Measurements from ENCODE around the gene ELMOD3. TPM values are rescaled to one million over a fixed set of nuclear protein-coding genes. Genes with fewer than 3 reads are reported as not detected.
A peak's percentile ranks its signal among the peaks of the same experiment; 100 is the strongest.
"Not testable (repeated sequence)": the region's sequence is repeated elsewhere in the genome, so short reads cannot be mapped to it uniquely, and the experiment has no call there.

The ELMOD3 gene
- total RNA-seq, 2 experiments from 2014 or later, result 9.8 to 11.3 TPM

DNA sequence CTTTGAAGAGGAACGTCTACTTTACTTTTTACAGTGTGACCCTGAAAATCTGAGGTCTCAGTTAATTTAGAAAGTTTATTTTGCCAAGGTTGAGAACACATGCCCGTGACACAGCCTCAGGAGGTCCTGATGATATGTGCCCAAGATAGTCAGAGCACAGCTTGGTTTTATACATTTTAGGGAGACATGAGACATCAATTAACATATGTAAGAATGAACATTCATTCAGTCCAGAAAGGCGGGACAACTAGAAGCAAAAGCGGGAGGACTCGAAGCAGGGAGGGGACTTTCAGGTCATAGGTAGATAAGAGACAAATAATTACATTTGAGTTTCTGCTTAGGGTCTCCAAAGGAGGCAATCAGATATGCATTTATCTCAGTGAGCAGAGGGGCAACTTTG is 23.7 kb downstream of the ELMOD3 start:
- Mint-ChIP-seq H3K36me3 (peaks cover 40% of the 10 kb centered on the region), H3K9me3 (no peaks in the 10 kb centered on the region), H3K4me1 (no peaks in the 10 kb centered on the region), H3K27me3 (no peaks in the 10 kb centered on the region), H3K27ac (no peak overlapping the region), H3K4me3 (no peak overlapping the region)
- DNase-seq, result no peak

DNA sequence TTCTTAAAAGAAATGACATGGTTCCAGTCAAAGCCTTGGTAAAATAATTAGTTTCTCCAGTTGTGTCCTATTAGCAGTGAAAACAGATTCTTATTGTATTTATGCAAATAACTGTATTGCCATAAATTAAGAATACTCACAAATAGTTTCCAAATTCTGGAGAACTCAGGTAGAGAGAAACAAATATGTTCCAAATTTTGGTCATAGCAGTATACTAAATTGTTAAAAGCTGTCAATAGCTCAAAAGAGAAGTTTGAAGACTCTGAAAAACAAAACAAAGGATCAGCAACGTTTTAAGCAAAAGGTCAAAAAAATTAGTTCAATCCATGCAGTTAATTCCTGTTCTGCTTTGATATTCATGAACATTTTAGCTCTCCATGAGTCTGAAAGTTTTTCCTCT is 25.5 kb downstream of the ELMOD3 start:
- no peak overlapping the region for H3K27ac Mint-ChIP-seq

DNA sequence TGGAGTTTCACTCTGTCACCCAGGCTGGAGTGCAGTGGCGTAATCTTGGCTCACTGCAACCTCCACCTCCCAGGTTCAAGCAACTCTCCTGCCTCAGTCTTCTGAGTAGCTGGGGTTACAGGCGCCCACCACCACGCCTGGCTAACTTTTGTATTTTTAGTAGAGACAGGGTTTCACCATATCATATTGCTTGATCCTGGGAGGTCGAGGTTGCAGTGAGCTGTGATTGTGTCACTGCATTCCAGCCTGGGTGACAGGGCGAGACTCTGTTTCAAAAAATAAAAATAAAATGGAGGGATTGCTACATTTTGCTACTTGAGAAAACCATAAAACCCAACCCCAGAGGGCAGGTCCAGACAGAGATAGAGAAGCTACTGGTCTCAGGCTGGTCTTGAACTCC is 28.6 kb downstream of the ELMOD3 start:
- H3K36me3 Mint-ChIP-seq, result peaks cover 27% of the 10 kb centered on the region
- not testable (repeated sequence) for DNase-seq, H3K4me3 Mint-ChIP-seq, H3K27ac Mint-ChIP-seq, H3K4me1 Mint-ChIP-seq, H3K27me3 Mint-ChIP-seq, H3K9me3 Mint-ChIP-seq

More for the DNA sequence above, 25.5 kb downstream of the ELMOD3 start:
- Mint-ChIP-seq H3K4me1 (peaks cover 2% of the 10 kb centered on the region), H3K27me3 (no peaks in the 10 kb centered on the region), H3K9me3 (no peaks in the 10 kb centered on the region), H3K36me3 (peaks cover 37% of the 10 kb centered on the region), H3K4me3 (no peak overlapping the region)
- no peak for DNase-seq

DNA sequence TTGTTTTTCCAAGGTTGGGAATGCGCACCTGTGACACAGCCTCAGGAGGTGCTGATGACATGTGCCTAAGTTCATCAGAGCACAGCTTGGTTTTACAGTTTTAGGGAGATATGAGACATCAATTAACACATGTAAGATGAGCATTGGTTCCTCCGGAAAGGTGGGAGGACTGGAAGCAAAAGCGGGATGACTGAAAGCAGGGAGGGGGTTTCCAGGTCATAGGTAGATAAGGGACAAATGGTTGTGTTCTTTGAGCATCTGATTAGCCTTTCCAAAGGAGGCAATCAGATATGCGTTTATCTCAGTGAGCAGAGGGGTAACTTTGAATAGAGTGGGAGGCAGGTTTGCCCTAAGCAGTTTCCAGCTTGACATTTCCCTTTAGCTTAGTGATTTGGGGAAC is 29.3 kb downstream of the ELMOD3 start:
- DNase-seq, result no peak
- H3K4me1 Mint-ChIP-seq, result peaks cover 4% of the 10 kb centered on the region
- H3K27me3 Mint-ChIP-seq, result no peaks in the 10 kb centered on the region
- no peak overlapping the region for H3K4me3 Mint-ChIP-seq
- no peak overlapping the region for H3K27ac Mint-ChIP-seq
- H3K9me3 Mint-ChIP-seq, result no peaks in the 10 kb centered on the region
- H3K36me3 Mint-ChIP-seq, result peaks cover 20% of the 10 kb centered on the region

DNA sequence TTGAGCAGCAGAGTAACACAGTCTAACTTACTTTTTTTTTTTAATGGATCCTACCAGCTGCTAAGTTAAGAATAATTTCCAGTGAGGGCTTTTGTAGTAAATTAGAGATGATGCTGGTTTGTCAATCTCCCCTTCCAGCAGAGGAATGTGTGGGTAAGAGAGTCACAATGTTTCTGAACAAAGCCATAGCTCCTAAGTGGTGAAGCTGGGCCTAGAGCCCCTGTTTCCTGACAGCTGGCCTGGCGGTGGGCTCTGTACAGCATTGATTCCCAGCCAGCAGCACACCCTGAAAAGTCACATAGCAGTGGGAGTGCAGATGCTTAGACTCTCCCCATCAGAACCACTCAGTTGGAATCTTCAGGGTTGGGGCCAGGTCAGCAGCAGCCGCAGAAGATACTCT is 31.2 kb downstream of the ELMOD3 start:
- DNase-seq, result no peak
- Mint-ChIP-seq H3K36me3 (peaks cover 2% of the 10 kb centered on the region), H3K4me1 (peaks cover 4% of the 10 kb centered on the region), H3K4me3 (no peak overlapping the region), H3K27ac (no peak overlapping the region), H3K27me3 (no peaks in the 10 kb centered on the region), H3K9me3 (no peaks in the 10 kb centered on the region)

DNA sequence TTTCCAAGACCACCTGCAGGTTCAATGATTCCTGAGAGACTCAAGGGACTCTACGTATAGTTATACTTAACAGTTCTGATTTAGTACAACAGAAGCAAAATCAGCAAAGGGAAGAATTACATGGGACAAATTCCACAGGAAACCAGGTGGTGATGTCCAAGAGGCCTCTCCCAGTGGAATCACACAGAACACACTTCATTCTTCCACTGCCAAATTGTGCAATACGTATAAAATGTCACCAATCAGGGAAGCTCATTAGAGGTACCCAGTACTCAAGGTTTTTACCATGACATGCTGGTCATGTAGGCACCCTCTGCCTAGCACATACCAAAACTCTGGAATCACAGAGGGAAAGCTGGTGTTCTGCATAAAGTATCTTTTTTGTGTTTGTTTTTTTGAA is 33.2 kb downstream of the ELMOD3 start:
- no peaks in the 10 kb centered on the region for H3K36me3 Mint-ChIP-seq
- no peak for DNase-seq
- H3K9me3 Mint-ChIP-seq, result no peaks in the 10 kb centered on the region
- peaks cover 8% of the 10 kb centered on the region for H3K4me1 Mint-ChIP-seq
- no peak overlapping the region for H3K4me3 Mint-ChIP-seq
- H3K27ac Mint-ChIP-seq, result no peak overlapping the region
- H3K27me3 Mint-ChIP-seq, result no peaks in the 10 kb centered on the region

DNA sequence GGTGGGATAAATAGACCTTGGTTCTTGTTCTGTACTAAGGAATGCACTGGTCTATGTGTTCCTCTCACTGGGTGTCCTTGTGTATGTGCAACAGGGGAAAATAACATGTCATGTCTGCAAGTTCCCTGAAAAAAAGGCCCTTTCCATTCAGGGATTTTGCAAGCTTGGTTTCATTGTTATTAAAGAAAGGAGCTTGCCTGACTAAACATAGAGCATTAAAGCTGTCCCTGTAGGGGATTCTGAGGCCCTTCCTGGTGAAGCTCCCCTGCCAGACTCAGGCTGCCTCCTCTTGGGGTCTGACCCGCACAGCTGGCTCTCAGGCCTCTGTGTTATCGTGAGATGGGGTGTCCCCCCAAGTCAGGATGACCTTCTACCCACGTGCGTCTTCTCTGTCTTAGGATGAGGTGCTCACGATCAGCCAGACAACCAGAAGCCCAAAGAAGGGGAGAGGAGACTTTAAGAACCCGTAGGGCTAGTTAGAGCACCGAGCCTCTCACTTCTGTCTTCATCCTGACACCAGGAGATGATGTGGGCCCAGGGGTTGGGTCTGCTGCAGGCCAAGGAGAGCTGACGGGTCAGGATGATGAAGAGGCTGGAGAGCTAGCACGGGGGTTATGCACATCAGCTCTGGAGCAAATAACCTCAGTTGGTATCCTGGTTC is 34.4 kb downstream of the ELMOD3 start:
- no peak for DNase-seq
- Mint-ChIP-seq H3K4me3 (no peak overlapping the region), H3K27ac (no peak overlapping the region), H3K4me1 (peaks cover 9% of the 10 kb centered on the region), H3K36me3 (no peaks in the 10 kb centered on the region), H3K27me3 (no peaks in the 10 kb centered on the region), H3K9me3 (no peaks in the 10 kb centered on the region)

DNA sequence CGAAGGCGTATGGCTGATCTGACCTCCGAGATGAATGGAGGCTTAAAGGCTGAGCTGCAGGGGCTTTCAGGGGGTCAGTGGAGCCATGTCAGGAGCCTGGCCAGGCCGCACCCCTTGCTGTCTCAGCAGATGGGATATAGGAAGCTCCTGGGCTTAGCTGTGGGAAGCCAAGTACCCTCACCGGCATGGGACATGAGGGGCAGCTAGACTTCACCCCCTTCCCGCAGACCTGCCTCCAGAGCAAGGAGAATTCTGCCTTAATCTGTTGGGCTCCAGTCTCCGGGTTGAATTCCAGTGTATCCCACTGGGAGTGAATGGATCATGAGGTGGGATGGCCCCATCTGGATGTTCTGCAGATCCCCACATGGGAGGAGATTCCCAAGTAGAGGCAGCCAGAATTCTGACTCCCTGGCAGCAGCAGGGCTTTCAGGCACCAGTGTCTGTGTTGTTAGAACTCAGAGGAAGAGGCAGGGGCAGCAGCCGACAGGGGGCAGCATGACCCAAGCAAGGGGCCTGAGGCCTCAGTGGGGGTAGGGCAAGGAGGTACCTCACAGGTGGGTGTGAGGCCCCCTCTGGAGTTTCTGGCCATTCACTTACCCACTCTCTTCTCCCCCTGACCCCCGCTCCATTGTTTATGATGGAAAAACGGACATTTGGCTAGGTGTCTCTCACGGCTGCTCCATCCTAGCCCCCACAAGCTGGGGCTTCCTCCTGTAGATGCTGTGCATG is 36.5 kb downstream of the ELMOD3 start:
- H3K36me3 Mint-ChIP-seq, result no peaks in the 10 kb centered on the region
- peaks cover 5% of the 10 kb centered on the region for H3K4me1 Mint-ChIP-seq
- peak; percentile 68 for DNase-seq
- H3K27me3 Mint-ChIP-seq, result no peaks in the 10 kb centered on the region
- no peak overlapping the region for H3K4me3 Mint-ChIP-seq
- H3K9me3 Mint-ChIP-seq, result no peaks in the 10 kb centered on the region
- no peak overlapping the region for H3K27ac Mint-ChIP-seq

DNA sequence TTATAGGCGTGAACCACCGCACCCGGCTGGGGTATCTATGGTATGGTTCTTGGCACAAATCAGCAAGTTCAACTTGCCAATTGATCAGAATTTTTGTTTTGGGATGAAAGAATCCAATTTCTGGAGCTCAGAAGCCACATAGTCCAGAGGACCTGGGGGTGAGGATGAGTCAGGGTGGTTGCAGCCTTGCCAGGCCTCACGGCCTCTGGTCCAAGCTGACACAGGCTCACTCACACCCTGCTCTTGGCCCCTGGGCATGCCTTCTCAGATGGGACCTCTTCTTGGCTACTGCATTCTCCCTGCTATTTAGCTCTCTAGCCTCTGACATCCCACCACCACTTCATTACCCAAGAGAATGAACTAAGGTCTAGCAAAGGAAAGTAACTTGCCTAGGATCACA is 39.3 kb downstream of the ELMOD3 start:
- no peak overlapping the region for H3K4me3 Mint-ChIP-seq
- H3K27me3 Mint-ChIP-seq, result no peaks in the 10 kb centered on the region
- no peak for DNase-seq
- H3K27ac Mint-ChIP-seq, result no peak overlapping the region
- H3K9me3 Mint-ChIP-seq, result no peaks in the 10 kb centered on the region
- no peaks in the 10 kb centered on the region for H3K36me3 Mint-ChIP-seq
- peaks cover 12% of the 10 kb centered on the region for H3K4me1 Mint-ChIP-seq

DNA sequence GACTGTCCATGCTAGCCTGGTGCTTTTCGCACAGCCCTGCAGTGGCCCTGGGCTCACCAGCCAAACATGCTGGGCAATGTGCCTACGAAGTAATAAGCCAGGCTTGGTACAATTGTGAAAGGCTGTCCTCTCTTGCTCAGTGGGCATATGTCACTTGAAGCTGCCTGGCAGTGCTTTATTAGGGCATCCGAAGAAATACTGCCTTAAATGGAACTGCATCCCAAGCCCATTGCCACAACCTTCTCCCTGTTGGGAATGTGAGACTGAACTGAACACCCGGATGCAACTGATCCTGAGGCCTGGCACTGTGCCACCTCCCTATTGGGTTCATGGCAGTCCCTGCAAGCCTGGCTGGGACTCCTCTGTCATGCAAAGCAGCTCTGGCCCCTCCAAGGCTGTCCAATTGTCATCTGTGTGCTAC is 39.7 kb downstream of the ELMOD3 start:
- no peak for DNase-seq
- no peaks in the 10 kb centered on the region for H3K27me3 Mint-ChIP-seq
- no peak overlapping the region for H3K4me3 Mint-ChIP-seq
- peaks cover 12% of the 10 kb centered on the region for H3K4me1 Mint-ChIP-seq
- H3K27ac Mint-ChIP-seq, result no peak overlapping the region
- H3K9me3 Mint-ChIP-seq, result no peaks in the 10 kb centered on the region
- no peaks in the 10 kb centered on the region for H3K36me3 Mint-ChIP-seq

DNA sequence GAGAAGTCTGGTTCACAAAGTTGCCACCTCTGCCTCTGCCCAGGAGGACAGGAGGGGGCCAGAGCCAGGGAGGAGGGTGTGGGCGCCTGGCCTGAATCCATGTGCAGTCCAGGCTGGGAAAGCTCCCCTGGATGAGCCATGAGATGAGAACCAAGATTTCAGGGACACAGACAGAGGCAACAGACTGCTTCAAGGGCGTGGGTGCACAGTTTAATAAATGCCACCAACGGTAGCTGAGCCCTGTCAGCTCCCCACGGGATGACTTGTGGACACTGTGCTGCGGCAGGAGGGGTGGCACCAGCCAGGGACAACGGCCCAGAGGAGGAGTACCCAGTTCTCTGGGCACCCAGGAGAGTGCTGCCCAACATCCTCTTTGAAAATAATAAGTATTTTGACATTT is 40.4 kb downstream of the ELMOD3 start:
- Mint-ChIP-seq H3K27ac (no peak overlapping the region), H3K27me3 (no peaks in the 10 kb centered on the region)

DNA sequence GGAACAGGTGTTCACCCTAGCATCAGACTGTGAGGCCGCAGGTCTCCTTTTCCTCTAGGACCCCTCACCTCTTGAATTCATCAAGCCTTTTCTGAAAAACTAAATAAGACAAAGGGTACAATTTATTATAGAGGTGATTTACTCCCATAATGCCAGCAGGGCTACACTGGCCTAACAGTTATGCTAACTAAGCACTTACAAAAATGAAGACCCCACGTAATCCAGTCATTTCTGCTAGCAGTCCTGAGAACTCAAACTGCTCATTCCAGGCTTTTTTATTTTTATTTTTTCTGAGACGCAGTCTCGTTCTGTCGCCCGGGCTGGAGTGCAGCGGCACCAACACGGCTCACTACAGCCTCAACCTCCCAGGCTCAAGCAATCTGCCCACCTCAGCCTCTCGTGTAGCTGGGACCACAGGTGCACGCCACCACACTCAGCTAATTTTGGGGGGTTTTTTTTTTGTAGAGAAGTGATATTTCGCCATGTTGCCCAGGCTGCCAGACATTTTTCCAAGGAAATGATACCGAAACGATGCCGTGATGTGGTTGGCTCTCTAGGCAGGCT is 41.4 kb downstream of the ELMOD3 start:
- H3K36me3 Mint-ChIP-seq, result no peaks in the 10 kb centered on the region
- no peak overlapping the region for H3K4me3 Mint-ChIP-seq
- no peak for DNase-seq
- no peaks in the 10 kb centered on the region for H3K9me3 Mint-ChIP-seq
- no peak overlapping the region for H3K27ac Mint-ChIP-seq
- no peaks in the 10 kb centered on the region for H3K27me3 Mint-ChIP-seq
- peaks cover 12% of the 10 kb centered on the region for H3K4me1 Mint-ChIP-seq

More for the DNA sequence above, 40.4 kb downstream of the ELMOD3 start:
- H3K9me3 Mint-ChIP-seq, result no peaks in the 10 kb centered on the region
- no peaks in the 10 kb centered on the region for H3K36me3 Mint-ChIP-seq
- H3K4me3 Mint-ChIP-seq, result no peak overlapping the region
- H3K4me1 Mint-ChIP-seq, result peaks cover 12% of the 10 kb centered on the region
- DNase-seq, result no peak

DNA sequence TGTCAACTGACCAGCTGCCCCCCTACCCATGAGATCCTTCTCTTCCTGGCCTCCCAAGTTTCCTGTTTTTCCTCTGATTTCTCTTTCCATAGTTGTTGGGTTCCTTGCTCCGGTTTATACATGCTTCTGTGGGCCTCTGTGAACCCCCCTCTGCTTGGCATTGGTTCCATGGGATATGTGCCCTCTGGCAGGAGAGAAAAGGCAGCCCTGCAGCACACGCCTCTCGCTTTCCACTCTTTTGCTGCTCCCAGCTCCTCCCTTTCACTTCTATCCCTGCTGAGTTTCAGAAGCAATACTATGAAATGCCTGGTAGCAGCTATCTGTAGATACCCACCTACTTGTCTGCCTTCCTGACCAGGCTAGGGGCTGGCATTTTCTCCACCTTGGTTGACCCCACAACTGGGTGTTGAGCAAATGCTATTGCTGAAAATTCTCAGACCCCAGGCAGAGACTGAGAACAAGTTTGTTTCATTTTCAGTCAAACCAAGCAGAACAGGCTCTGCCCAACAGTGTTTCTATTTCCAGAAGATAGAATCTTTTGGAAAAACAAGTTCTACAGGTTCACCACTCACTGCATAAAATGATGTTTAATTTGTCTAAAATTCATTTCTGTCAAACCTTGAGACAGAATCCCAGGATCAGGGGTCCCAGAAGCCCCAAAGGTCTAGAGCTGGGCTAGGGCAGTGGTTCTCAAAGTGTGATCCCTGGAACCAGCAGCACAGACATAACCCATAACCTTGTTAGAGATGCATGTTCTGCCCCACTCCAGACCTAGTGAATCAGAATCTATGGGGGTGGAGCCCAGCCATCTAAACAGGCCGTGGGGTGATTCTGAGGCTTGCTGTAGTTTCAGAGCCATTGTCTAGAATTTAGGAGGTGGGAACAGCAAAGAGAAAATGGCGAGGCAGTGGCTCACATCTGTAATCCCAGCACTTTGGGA is 42.2 kb downstream of the ELMOD3 start:
- no peak for DNase-seq
- Mint-ChIP-seq H3K9me3 (no peaks in the 10 kb centered on the region), H3K36me3 (no peaks in the 10 kb centered on the region), H3K4me1 (peaks cover 12% of the 10 kb centered on the region), H3K4me3 (no peak overlapping the region), H3K27me3 (no peaks in the 10 kb centered on the region), H3K27ac (peak overlapping the region; percentile 58)

DNA sequence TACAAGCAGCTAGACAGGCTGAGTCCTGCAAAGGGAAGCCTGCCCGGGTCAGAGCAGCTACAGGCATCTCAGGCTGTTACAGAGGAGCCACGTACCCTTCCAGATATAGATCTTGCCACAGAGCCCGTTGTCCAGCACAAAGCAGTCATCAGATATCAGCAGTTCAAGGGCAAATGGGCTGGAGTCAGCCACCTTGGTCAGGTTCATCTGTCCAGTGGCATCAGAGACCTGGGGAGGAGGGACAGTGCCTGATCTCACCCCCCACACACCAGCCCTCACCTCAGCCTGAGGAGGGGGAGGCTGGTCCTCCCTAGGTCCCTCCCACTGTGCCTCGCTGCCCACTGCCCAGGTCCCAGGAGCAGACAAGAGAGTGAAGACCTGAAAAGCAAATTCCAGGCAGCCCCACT is 43.4 kb downstream of the ELMOD3 start:
- Mint-ChIP-seq H3K27ac (no peak overlapping the region), H3K4me1 (peaks cover 8% of the 10 kb centered on the region), H3K4me3 (no peak overlapping the region), H3K9me3 (peaks cover 4% of the 10 kb centered on the region), H3K27me3 (no peaks in the 10 kb centered on the region), H3K36me3 (peaks cover 2% of the 10 kb centered on the region)
- no peak for DNase-seq
